CD4-positive, alpha-beta T cell treated with Interleukin-10 for 1 hour (primary cell): Measurements from ENCODE around the gene TMEM170B.
"Not testable (repeated sequence)": the region's sequence is repeated elsewhere in the genome, so short reads cannot be mapped to it uniquely, and the experiment has no call there.

Source experiments
- DNase-seq: peaks from one replicate; pipeline ENCODE4 v3.0.0-alpha.2; 2020

TMEM170B gene

GRCh38 chr6:11532097-11532496 lies 5.5 kb upstream of the TMEM170B start:
- DNase-seq, result no peak

- no peak for DNase-seq
Observed at GRCh38 chr6:11534561-11534960, 3.0 kb upstream of the TMEM170B start.

GRCh38 chr6:11535801-11536230 lies 1.7 kb upstream of the TMEM170B start:
- no peak for DNase-seq

DNA sequence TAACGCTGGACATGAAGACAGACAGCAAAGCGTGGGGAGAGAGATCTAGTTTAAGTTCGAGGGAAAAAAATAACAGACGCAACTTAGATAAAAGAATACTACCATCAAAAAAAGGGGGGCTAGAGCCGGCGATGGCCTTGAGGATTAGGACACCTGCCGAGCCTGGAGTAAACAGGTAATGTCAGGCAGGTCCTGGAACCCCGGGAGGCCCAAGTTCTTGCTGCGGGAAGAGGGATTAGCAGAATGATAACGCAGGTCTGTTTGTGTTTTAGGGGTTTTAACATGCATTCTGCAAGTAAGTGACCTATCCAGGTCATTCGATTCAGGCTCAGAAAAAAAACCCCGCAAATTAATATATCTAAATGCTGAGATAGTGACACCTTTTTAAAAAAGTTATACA lies 754 bp upstream of the TMEM170B start:
- no peak for DNase-seq

- peak; percentile 17 for DNase-seq
Observed at GRCh38 chr6:11538052-11538818, 686 bp downstream of the TMEM170B start.

GRCh38 chr6:11538819-11539468 lies 1.4 kb downstream of the TMEM170B start:
- DNase-seq, result no peak

DNA sequence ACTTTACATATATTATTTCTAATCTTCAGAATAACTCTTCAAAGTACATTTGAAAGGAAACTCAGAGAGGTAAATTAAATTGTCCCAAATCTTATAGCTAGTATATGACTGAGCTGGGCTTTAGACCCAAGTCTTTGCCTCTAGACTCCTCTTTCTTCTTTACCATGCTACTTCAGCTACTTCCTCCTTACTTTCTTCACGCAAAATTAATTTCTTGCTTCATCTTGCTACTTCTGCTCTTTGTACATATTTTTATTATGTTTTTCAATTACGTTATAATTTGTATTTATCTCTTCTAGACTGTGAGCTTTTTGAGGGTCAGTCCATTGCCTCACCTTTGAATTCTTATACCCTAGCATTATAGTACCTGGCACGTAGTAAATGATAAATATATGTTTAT lies 5.3 kb downstream of the TMEM170B start:
- no peak for DNase-seq

GRCh38 chr6:11543919-11544518 lies 6.5 kb downstream of the TMEM170B start:
- no peak for DNase-seq

- not testable (repeated sequence) for DNase-seq
Observed at GRCh38 chr6:11547846-11548245, 10.3 kb downstream of the TMEM170B start.

DNA sequence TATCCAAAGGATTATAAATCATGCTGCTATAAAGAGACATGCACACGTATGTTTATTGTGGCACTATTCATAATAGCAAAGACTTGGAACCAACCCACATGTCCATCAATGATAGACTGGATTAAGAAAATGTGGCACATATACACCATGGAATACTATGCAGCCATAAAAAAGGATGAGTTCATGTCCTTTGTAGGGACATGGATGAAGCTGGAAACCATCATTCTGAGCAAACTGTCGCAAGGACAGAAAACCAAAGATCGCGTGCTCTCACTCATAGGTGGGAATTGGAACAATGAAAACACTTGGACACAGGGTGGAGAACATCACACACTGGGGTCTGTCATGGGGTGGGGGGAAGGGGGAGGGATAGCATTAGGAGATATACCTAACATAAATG lies 11.0 kb downstream of the TMEM170B start:
- not testable (repeated sequence) for DNase-seq

DNA sequence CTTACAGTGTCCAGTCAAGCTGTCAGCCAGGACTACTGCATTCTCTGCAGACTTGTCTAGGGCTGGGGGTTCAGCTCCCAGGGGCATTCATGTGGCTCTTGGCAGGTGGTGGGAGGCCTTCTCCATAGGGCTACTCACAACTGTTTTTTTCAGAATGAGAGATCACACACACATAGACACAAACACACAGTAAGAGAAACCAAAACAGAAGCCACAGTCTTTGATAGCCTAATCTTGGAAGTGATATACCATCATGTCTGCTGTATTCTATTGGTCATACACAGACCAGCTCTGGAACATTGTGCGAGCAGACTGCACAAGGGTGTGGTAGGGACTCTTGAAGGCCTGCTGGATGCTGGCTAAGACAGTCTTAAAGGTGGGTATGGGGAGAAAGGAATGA lies 13.5 kb downstream of the TMEM170B start:
- no peak for DNase-seq

DNA sequence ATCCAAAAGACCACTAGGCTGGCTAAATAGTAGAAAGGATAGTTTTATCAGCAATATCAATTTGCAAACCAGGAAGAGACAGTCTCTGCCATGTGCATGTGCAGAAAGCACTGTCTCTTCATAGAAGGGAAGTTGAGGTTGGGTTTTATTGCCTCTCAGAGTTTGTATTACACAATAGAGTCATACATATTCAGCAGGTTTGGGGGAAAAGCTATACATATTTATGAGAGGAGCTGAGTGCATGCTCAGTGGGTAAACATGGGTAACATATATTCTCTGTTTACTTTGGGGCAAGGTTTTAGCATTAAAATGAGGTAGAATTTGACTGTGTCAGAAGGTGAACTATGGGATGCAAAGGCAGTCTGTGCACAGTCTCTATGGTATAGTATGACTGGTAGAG lies 14.9 kb downstream of the TMEM170B start:
- DNase-seq, result no peak

DNA sequence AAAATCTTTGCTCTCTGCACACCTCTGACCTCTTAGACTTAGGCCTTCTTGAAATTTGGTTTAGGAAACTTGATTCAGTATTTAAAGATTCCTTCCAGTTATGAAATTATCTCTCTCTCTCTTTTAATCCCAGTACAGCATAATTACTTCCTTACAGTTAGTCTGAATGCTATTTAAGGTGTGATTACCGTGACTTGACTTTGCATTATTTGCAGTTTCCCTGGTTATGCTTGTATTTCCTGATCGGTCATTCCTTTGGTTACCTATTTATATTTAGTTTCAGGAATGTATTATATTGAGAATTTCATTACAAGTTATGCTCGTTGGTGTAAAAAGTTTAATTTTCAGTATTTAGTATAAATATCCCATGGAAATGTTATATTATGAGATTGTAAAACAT lies 16.3 kb downstream of the TMEM170B start:
- DNase-seq, result no peak

DNA sequence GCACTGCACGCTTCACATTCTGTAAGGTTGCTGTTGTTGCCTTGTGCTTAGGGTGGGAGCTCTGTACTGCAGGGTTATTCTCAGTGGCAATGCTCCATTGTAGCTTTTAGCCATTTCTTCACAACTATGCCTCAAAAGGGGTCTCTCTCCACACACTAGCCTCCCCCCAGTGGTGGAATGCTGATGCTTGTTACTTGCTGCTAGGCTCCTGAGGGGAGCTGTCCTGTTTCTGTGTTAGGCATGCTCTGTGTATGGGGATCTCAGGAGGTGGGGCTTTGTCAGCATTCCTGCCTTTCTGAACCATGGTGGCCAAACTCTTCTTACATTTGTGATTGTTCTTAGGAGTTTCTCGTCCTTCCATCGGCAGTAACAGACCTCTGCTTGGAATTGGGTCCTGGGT lies 18.8 kb downstream of the TMEM170B start:
- DNase-seq, result no peak

DNA sequence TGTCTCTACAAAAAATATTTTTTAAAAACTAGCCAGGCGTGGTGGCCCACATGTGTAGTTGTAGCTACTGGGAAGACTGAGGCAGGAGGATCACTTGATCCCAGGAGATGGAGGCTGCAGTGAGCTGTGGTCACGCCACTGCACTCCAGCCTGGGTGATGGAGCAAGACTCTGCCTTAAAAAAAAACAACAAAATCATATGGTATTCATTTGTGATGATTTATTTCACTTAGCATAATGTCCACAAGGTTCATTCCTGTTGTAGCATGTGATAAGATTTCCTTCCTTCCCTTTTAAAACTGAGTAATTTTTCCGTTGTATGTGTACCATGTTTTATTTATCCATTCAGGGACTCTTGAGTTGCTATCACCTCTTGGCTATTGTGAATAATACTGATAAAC lies 26.2 kb downstream of the TMEM170B start:
- DNase-seq, result no peak

GRCh38 chr6:11566609-11567008 lies 29.1 kb downstream of the TMEM170B start:
- DNase-seq, result no peak

- no peak for DNase-seq
Observed at GRCh38 chr6:11571073-11571472, 33.5 kb downstream of the TMEM170B start.

- peak; percentile 61 for DNase-seq
Observed at GRCh38 chr6:11575408-11576033, 38.0 kb downstream of the TMEM170B start.

DNA sequence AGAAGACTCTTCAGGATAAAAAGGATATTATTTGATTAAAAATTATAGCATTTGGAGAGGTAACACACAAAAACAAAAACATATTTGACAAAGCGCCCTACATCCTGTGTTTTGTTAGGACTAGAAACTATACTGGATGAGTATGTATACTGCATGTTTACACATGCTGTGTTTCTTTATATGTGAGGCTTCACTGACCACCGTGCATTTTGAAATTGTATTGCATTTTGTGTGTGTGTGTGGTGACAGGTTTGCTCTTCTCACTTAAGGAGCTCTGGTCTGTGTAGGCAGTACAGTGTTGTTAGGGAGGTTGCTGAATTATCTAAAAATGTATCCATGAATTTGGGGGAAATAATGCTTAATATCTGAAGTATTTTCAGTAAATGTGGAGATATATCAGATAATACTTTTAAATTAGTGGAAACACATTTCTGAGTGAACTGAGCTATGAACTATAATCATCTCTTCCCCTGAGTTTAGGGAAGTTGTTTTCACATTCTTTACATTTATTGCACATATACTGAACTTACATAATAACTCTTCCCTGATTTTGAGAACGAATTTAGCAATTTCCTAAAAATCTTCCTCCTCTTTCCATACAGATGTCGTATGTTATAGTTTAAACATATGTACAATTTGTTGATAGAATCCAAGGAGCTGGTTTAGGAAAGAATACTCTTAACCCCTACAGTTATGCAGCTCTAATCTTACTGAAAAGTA lies 43.3 kb downstream of the TMEM170B start:
- DNase-seq, result no peak

GRCh38 chr6:11584244-11584643 lies 46.7 kb downstream of the TMEM170B start:
- no peak for DNase-seq

- DNase-seq, result peak; percentile 20
Observed at GRCh38 chr6:11585426-11586016, 48.0 kb downstream of the TMEM170B start.

GRCh38 chr6:11586117-11586516 lies 48.6 kb downstream of the TMEM170B start:
- DNase-seq, result no peak

GRCh38 chr6:11586536-11586935 lies 49.0 kb downstream of the TMEM170B start:
- DNase-seq, result no peak
